GM18858 (cell line): Measurements from ENCODE around the gene GALNT9.

Experiments used
- ATAC-seq: cut with Tn5 transposase; IDR thresholded peaks from one replicate; pipeline ENCODE4 v1.9.1; 2021; ENCODE audit not compliant: unreplicated experiment

Gene GALNT9

GRCh38 chr12:132161796-132162507, 167.4 kb downstream of the GALNT9 start:
- no peak for ATAC-seq

- no peak for ATAC-seq
These were observed 168.2 kb downstream of the GALNT9 start for GRCh38 chr12:132161036-132161781.

DNA sequence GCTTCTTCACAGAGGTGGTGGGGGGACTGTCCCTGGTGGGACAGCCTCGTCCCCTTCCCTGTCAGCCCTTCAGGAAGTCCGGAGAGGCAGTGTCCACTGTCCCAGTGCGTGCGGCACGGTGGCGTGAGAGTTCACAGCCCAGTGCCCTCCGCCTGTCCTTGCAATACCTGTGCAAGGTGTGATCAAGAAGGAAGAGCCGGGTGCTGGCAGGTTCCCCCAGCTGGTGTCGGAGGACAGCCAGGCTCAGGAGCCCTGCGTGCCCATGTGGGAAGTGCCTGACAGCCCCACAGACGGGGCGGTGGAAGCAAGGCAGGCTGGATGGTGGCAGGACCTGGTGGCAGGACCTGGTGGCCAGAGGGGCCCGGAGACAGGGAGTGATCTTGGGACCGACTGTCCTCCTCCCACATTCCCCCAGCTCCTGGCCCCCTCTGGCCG, 168.8 kb downstream of the GALNT9 start:
- ATAC-seq = no peak

DNA sequence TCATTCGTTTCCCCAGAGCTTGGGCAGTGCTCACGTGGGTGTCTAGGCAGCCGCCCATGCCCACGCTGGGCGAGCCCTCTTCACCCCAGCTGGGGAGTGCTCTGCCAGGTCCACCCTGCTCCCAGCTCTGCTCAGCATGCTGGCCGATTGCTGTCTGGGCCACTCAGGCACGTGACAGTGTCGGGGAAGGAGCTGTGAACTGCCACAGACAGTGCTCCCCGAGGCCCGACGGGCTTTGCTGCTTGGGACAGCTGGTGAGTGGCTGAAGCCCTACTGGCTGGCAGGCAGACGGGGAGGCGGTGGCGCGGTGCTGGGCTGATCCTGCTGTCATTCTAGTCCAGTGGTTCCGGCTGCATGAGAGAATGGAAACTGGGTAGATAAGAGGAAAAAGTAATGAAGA, 169.4 kb downstream of the GALNT9 start:
- no peak for ATAC-seq

DNA sequence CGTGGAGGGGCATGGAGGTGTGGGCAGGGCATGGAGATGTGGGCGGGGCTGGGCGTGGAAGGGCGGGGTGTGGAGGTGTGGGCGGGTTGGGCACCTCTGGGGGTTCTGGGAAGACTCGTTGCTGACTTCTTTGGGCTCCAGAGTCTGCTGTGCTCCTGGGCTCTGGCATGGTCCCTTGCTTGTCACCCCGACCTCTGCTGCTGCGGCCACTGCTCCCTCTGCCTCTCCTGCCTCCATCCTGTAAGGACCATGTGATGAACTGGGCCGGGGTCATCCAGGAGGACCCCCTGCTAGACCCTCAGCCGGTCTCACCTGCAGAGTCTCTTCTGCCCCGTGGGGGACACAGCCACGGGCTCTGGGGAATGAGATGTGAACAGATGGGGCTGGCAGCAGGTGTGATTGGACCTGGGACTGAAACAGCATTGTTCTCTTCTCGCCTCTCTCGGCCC, 169.8 kb downstream of the GALNT9 start:
- no peak for ATAC-seq

DNA sequence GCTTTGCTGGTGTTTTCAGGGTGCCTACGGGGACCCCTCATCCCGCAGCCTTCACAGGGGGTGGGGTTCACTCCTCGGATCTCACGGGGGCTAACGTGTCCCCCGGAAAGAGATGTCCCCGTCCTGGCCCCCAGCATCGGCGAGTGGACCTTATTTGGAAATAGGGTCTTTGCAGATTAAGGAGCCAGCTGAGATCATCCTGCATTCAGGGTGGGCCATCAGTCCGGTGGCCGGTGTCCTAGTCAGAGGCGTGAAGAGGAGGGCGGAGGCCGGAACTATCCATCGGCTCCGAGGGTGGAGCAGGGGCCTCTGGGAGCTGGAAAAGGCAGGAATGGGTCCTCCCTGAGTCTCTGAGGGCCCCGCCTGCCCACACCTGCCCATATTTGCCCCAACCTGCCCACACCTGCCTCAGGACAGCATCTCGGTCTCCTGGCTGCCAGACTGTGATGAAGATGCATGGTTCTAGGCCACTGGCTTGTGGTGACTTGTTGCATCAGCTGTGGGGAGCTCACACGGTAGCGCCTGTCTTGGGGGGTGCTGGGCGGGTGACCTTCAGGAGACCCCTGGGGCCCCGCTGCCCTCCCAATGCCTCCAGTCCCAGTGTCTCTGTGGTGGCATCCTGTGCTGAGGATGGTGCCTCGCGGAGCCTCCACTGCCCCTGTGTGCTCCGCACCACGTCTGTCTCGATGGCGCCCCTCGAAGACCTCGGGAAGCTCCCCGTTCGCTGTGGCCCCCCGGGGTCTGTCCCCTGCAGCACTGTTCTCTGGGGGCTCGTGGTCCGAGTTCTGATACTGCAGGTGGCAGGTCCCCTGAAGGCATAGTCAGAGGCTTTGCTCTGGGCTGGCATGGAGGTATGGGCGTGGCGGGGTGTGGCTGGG, 170.5 kb downstream of the GALNT9 start:
- no peak for ATAC-seq

GRCh38 chr12:132157733-132158409, 171.5 kb downstream of the GALNT9 start:
- no peak for ATAC-seq

GRCh38 chr12:132156573-132157325, 172.6 kb downstream of the GALNT9 start:
- ATAC-seq = no peak

- no peak for ATAC-seq
These were observed 173.4 kb downstream of the GALNT9 start for GRCh38 chr12:132155771-132156572.

- no peak for ATAC-seq
These were observed 174.2 kb downstream of the GALNT9 start for GRCh38 chr12:132154941-132155770.

GRCh38 chr12:132154341-132154761, 175.0 kb downstream of the GALNT9 start:
- no peak for ATAC-seq

DNA sequence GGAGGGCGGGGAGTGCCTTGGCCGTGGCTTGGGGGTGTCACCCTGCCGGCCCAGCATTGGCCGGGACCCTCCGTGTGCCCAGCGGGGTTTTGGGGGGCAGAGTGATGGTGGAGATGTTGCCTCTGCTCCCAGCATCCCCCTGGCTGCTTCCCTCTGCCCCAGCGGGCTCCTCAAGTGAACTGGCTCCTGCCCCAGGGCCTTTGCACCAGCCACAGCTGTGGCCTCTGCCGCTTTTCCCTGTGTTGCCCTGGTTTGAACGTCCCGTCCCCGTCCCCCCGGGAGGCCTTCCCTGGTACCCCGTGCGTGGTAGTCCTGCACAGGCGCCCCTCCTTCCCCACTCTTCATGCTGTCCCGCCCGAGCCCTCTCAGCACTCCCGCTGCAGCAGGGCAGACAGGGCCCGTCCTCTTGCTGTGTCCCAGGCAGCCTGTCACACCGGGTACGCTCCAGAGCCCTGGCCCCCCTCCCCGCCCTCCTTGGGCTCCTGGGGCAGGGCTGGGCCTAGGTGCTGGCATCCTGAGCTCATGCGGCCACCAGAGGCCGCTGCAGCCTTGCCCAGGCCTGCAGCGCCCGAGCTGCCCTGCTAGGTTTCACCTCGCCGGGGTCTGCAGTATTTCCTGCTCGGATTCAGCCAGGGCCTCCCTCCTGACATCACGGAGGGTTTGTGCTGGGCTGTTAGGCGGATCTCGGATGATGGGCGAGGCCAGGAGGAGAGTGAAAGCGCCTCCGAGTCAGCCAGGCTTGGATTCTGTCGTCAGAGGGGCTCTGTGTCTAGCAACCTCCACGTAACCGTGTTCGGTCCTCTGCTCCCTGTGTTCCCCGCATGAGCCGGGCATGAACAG, 175.7 kb downstream of the GALNT9 start:
- no peak for ATAC-seq

DNA sequence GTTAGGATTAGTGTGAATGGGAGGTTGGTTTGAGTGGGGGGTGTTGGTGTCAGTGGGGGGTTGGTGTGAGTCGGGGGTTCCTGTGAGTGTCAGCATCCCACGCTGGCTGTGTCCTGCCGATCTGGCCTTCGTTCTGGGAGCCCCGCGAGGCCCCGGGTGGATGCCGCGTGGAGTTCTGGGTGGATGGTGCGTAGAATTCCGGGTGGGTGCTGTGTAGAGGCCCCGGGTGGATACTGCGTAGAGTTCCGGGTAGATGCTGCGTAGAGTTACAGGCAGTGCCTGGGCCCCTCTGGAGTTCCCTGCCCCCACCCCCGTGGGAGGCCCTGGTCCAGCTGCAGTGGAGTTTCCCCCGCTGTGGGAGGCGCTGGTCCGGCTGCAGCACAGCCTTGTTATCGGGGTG, 176.4 kb downstream of the GALNT9 start:
- no peak for ATAC-seq

DNA sequence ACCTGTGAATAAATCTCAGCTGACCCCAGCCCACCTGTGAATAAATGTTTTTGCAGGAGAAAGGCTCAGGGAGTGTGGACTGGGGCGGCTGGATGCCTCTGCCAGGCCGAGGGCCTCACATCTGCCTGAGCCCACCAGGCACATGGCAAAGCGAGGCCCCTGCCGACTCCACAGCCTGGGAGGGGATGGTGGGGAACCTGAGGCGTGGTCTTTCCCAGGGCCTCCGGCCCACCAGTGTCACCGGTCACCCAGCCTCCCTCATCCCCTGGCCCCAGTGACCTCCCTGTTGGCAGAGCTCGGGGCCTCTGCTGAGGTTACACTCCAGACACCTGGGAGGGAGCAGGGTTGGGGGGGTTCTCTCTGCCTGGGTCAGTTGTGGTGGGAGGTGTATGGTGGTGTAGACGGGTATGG, 177.0 kb downstream of the GALNT9 start:
- ATAC-seq = no peak

DNA sequence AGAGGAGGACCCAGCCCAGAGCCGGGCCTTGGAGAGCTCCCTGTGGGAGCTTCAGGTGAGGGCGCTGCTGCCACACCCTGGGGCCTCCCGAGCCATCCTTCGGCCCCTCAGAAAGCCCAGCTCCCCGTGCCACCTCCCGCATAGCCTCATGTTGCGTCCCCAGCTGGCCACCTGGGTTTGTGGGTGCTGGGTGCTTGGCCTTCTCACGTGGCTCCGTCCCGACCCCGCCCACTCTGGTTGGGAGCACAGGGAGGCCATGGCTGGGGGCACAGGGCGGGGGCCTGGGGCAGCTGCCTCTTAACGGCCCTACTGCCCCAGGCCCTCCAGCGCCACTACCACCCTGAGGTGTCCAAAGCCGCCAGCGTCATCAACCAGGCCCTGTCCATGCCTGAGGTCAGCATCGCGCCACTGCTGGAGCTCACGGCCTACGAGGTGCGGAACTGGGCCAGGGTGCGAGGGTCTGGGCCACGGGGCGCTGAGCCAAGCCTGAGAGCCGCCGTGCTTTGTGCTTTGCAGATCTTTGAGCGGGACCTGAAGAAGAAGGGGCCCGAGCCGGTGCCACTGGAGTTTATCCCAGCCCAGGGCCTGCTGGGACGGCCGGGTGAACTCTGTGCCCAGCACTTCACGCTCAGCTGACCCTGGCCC, 177.5 kb downstream of the GALNT9 start:
- no peak for ATAC-seq

- ATAC-seq = no peak
These were observed 178.1 kb downstream of the GALNT9 start for GRCh38 chr12:132151145-132151765.

DNA sequence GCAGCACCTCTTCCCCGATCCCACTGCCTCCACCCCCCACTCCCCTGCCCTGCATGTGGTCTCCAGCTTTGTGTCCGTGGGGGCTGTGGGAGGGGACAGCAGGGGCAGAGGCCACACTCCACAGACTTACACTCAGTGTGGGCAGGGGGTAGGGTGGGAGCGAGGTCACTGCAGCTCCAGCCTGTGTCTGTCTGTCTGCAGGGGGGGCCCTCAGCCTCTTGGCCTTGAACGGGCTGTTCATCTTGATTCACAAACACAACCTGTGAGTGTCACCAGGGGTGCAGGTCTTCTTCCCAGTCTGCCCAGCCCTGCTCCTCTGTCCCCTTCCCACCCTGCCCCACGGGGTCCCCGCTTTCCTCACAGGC, 178.6 kb downstream of the GALNT9 start:
- ATAC-seq = no peak
